Measurements from ENCODE around the gene ASAH2B. TPM values are rescaled to one million over a fixed set of nuclear protein-coding genes. Genes with fewer than 3 reads are reported as not detected.
A peak's percentile ranks its signal among the peaks of the same experiment; 100 is the strongest.

The ASAH2B gene
- total RNA-seq, 6 donors from 2014 or later, result 0.44 to 3.9 (median 2.1) TPM

- no peak for TF ChIP-seq POLR2A (IDR thresholded peaks at IDR 0.05)
- peak in 3 of 6 experiments; percentile 35 to 44 (median 37) for TF ChIP-seq CTCF (IDR thresholded peaks at IDR 0.05)
- TF ChIP-seq EP300 (IDR thresholded peaks at IDR 0.05), result no peak
- no peaks in the 10 kb centered on the region for H3K4me1 ChIP-seq
- no peak overlapping the region for H3K27ac ChIP-seq
- 33 to 58% methylated on average over 1 of the region's 1 CpG for WGBS, 2 donors
- H3K9me3 ChIP-seq, result no peaks in the 10 kb centered on the region
- no peak overlapping the region for H3K4me3 ChIP-seq
- peak in 1 of 2 donors; percentile 71 for ATAC-seq (ENCODE audit: low FRiP score in 2 of 2)
- no peaks in the 10 kb centered on the region for H3K27me3 ChIP-seq
- DNase-seq, result no peak
- H3K36me3 ChIP-seq, result no peaks in the 10 kb centered on the region
Observed at GRCh38 chr10:50788951-50789945, 49.5 kb downstream of the ASAH2B start.

GRCh38 chr10:50794490-50794889, 54.8 kb downstream of the ASAH2B start:
- TF ChIP-seq EP300 (IDR thresholded peaks at IDR 0.05) (no peak), CTCF (IDR thresholded peaks at IDR 0.05) (no peak), POLR2AphosphoS5 (IDR thresholded peaks at IDR 0.05) (no peak), POLR2A (IDR thresholded peaks at IDR 0.05) (no peak)
- no peak for ATAC-seq (ENCODE audit: low FRiP score in 2 of 2)
- H3K27me3 ChIP-seq, result no peaks in the 10 kb centered on the region
- no peaks in the 10 kb centered on the region for H3K36me3 ChIP-seq
- no peak for DNase-seq
- H3K9me3 ChIP-seq, result no peaks in the 10 kb centered on the region
- no peak overlapping the region for H3K27ac ChIP-seq
- H3K4me3 ChIP-seq, result no peak overlapping the region
- H3K4me1 ChIP-seq, result no peaks in the 10 kb centered on the region

- Histone ChIP-seq H3K9me3 (no peaks in the 10 kb centered on the region), H3K4me1 (no peaks in the 10 kb centered on the region), H3K27ac (no peak overlapping the region), H3K27me3 (no peaks in the 10 kb centered on the region), H3K36me3 (no peaks in the 10 kb centered on the region), H3K4me3 (no peak overlapping the region)
- DNase-seq (no peak), ATAC-seq (ENCODE audit: low FRiP score in 2 of 2) (no peak)
- 91 to 92% methylated on average over 1 of the region's 1 CpG for WGBS, 2 donors
- TF ChIP-seq CTCF (IDR thresholded peaks at IDR 0.05) (no peak), EP300 (IDR thresholded peaks at IDR 0.05) (no peak), POLR2A (IDR thresholded peaks at IDR 0.05) (no peak), POLR2AphosphoS5 (IDR thresholded peaks at IDR 0.05) (no peak)
Observed at GRCh38 chr10:50796693-50797092, 57.0 kb downstream of the ASAH2B start.

DNA sequence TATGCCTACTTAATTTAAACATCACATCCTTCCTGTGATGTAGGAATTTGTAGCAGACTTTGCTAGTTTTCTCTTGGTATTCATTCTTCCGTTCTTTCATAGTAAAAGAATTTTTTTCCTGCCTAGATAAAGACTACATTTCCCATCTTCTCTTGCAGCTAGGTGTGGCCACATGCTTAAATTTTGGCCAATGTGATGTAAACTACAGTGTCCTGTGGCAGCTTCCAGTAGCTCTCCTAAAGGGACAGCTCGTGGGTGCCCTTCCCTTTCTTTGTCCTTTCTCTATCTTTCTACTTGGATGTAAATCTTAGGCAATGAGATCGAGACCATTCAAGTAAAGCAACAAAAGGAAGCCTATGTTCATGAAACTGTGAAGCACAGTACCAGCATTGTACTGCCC, 58.6 kb downstream of the ASAH2B start:
- Histone ChIP-seq H3K27ac (no peak overlapping the region), H3K27me3 (no peaks in the 10 kb centered on the region), H3K4me1 (no peaks in the 10 kb centered on the region), H3K9me3 (no peaks in the 10 kb centered on the region), H3K36me3 (no peaks in the 10 kb centered on the region), H3K4me3 (no peak overlapping the region)
- ATAC-seq (ENCODE audit: low FRiP score in 2 of 2), result no peak
- WGBS, 2 donors, result 71 to 86% methylated on average over 3 of the region's 3 CpGs
- TF ChIP-seq POLR2AphosphoS5 (IDR thresholded peaks at IDR 0.05), result no peak
- TF ChIP-seq CTCF (IDR thresholded peaks at IDR 0.05), result no peak
- no peak for TF ChIP-seq POLR2A (IDR thresholded peaks at IDR 0.05)
- TF ChIP-seq EP300 (IDR thresholded peaks at IDR 0.05), result no peak
- DNase-seq, result no peak

Measured in upper lobe of left lung (tissue), 6 donors.